H9 (cell line): Measurements from ENCODE around the gene PPA1. TPM values are rescaled to one million over a fixed set of nuclear protein-coding genes. Genes with fewer than 3 reads are reported as not detected.

Experiments used
- DNase-seq: peaks from one replicate; pipeline ENCODE4 v3.0.0-alpha.2; 2017
- H2AFZ ChIP-seq: one replicate; pipeline ENCODE4 v1.6.1; 2013; ENCODE audit warnings: mild to moderate bottlenecking, low read length, control low read depth, moderate library complexity
- H2AK5ac ChIP-seq: 2 replicates; pipeline ENCODE4 v1.6.1; 2013; ENCODE audit warnings: low read length, control low read depth, mixed read lengths; ENCODE audit not compliant: insufficient read length
- H2BK120ac ChIP-seq: one replicate; pipeline ENCODE4 v1.6.1; 2013; ENCODE audit warnings: low read depth, mild to moderate bottlenecking, low read length, control low read depth, inconsistent platforms; ENCODE audit not compliant: poor library complexity, severe bottlenecking
- H2BK12ac ChIP-seq: 2 replicates; pipeline ENCODE4 v1.6.1; 2013; ENCODE audit warnings: low read length, control low read depth, mixed read lengths, low read depth; ENCODE audit not compliant: insufficient read length
- H2BK15ac ChIP-seq: 2 replicates; pipeline ENCODE4 v1.6.1; 2013; ENCODE audit warnings: low read depth, low read length, control low read depth
- H2BK20ac ChIP-seq: one replicate; pipeline ENCODE4 v1.6.1; 2013; ENCODE audit warnings: low read depth, mild to moderate bottlenecking, low read length, control low read depth, inconsistent platforms; ENCODE audit not compliant: poor library complexity, severe bottlenecking
- H2BK5ac ChIP-seq: 2 replicates; pipeline ENCODE4 v1.6.1; 2013; ENCODE audit warnings: low read length, control low read depth, mixed read lengths; ENCODE audit not compliant: insufficient read length
- H3K14ac ChIP-seq: 2 replicates; pipeline ENCODE4 v1.6.1; 2013; ENCODE audit warnings: low read length, control low read depth; ENCODE audit not compliant: insufficient read depth
- H3K18ac ChIP-seq: 2 replicates; pipeline ENCODE4 v1.6.1; 2013; ENCODE audit warnings: low read depth, mild to moderate bottlenecking, mixed read lengths, low read length, control low read depth; ENCODE audit not compliant: insufficient read length
- H3K23ac ChIP-seq: 2 replicates; pipeline ENCODE4 v1.6.1; 2013; ENCODE audit warnings: low read length, control low read depth, mixed read lengths, low read depth; ENCODE audit not compliant: insufficient read length
- H3K23me2 ChIP-seq: 2 replicates; pipeline ENCODE4 v1.6.1; 2013; ENCODE audit warnings: low read depth, mild to moderate bottlenecking, mixed read lengths, low read length, control low read depth; ENCODE audit not compliant: insufficient read length, poor library complexity, severe bottlenecking
- H3K27ac ChIP-seq: 2 replicates; pipeline ENCODE4 v1.5.1; 2013; ENCODE audit warnings: low read length, control low read depth, mixed read lengths, low read depth; ENCODE audit not compliant: insufficient read length
- H3K27me3 ChIP-seq: 2 replicates; pipeline ENCODE4 v1.6.1; 2013; ENCODE audit warnings: low read length, control low read depth, inconsistent platforms; ENCODE audit not compliant: insufficient read depth
- H3K4ac ChIP-seq: 2 replicates; pipeline ENCODE4 v1.6.1; 2013; ENCODE audit warnings: low read depth, mild to moderate bottlenecking, control low read depth, inconsistent platforms, low read length, moderate library complexity
- H3K4me1 ChIP-seq: 2 replicates; pipeline ENCODE4 v1.6.1; 2013; ENCODE audit warnings: low read length, control low read depth, inconsistent platforms; ENCODE audit not compliant: insufficient read depth
- H3K4me2 ChIP-seq: 2 replicates; pipeline ENCODE4 v1.6.1; 2013; ENCODE audit warnings: low read length, control low read depth, mixed read lengths; ENCODE audit not compliant: insufficient read length, insufficient read depth
- H3K56ac ChIP-seq: 2 replicates; pipeline ENCODE4 v1.6.1; 2013; ENCODE audit warnings: low read depth, mild to moderate bottlenecking, mixed read lengths, low read length, control low read depth; ENCODE audit not compliant: insufficient read length
- H3K79me1 ChIP-seq: 2 replicates; pipeline ENCODE4 v1.6.1; 2013; ENCODE audit warnings: low read depth, mild to moderate bottlenecking, moderate library complexity, low read length, control low read depth, inconsistent platforms; ENCODE audit not compliant: insufficient read depth, poor library complexity, severe bottlenecking
- H3K79me2 ChIP-seq: 2 replicates; pipeline ENCODE4 v1.6.1; 2013; ENCODE audit warnings: low read length, control low read depth, inconsistent platforms; ENCODE audit not compliant: insufficient read depth
- H3K9ac ChIP-seq: 2 replicates; pipeline ENCODE4 v1.6.1; 2013; ENCODE audit warnings: low read length, control low read depth, mixed read lengths; ENCODE audit not compliant: insufficient read length; ENCODE audit errors: extremely low read depth
- H3K9me3 ChIP-seq: one replicate; pipeline ENCODE4 v1.6.1; 2013; ENCODE audit warnings: low read depth, low read length, inconsistent platforms; ENCODE audit not compliant: control insufficient read depth
- H3T11ph ChIP-seq: one replicate; pipeline ENCODE4 v1.6.1; 2013; ENCODE audit warnings: mild to moderate bottlenecking, low read length, control low read depth, inconsistent platforms
- H4K20me1 ChIP-seq: one replicate; pipeline ENCODE4 v1.6.1; 2013; ENCODE audit not compliant: control insufficient read depth, insufficient read length, insufficient read depth
- H4K5ac ChIP-seq: 2 replicates; pipeline ENCODE4 v1.6.1; 2013; ENCODE audit warnings: low read depth, mild to moderate bottlenecking, mixed read lengths, low read length, control low read depth; ENCODE audit not compliant: insufficient read length
- H4K8ac ChIP-seq: replicated peaks from 2 replicates; pipeline ENCODE4 v1.6.1; 2013; ENCODE audit warnings: low read length, control low read depth, mixed read lengths, low read depth; ENCODE audit not compliant: insufficient read length
- H4K91ac ChIP-seq: 2 replicates; pipeline ENCODE4 v1.6.1; 2013; ENCODE audit warnings: low read depth, mild to moderate bottlenecking, moderate library complexity, mixed read lengths, low read length, control low read depth; ENCODE audit not compliant: insufficient read length
- H3K27ac Mint-ChIP-seq, 3 experiments: 2 replicates in 2 of 3; 3 replicates in 1 of 3; pipeline ENCODE4 v1.8.0; 2020 to 2021; ENCODE audit warnings: mixed read lengths in 3 of 3, mild to moderate bottlenecking in 1 of 3, moderate library complexity in 1 of 3
- H3K27me3 Mint-ChIP-seq: 2 replicates; pipeline ENCODE4 v1.8.0; 2021; ENCODE audit warnings: low read depth, mild to moderate bottlenecking, moderate library complexity, mixed read lengths
- H3K36me3 Mint-ChIP-seq, 3 experiments: 2 replicates in 2 of 3; 3 replicates in 1 of 3; pipeline ENCODE4 v1.8.0; 2020 to 2021; ENCODE audit warnings: low read depth in 3 of 3, mixed read lengths in 3 of 3; ENCODE audit not compliant: insufficient read depth in 1 of 3
- H3K4me1 Mint-ChIP-seq, 2 experiments: 2 replicates each; pipeline ENCODE4 v1.8.0; 2020; ENCODE audit warnings: mixed read lengths in 2 of 2
- H3K4me3 Mint-ChIP-seq, 2 experiments: 2 replicates in 1 of 2; 3 replicates in 1 of 2; pipeline ENCODE4 v1.8.0; 2020 to 2021; ENCODE audit warnings: mild to moderate bottlenecking in 2 of 2, mixed read lengths in 2 of 2, moderate library complexity in 1 of 2
- H3K9me3 Mint-ChIP-seq, 2 experiments: 2 replicates in 1 of 2; 3 replicates in 1 of 2; pipeline ENCODE4 v1.8.0; 2020; ENCODE audit warnings: mild to moderate bottlenecking in 2 of 2, mixed read lengths in 2 of 2, moderate library complexity in 1 of 2
- WGBS: extraction: QIAGEN DNeasy Blood & Tissue Kit; methylation state at CpG from one replicate; pipeline ENCODE4 v1.1.7; 2013; ENCODE audit warnings: missing lambda C conversion rate, low lambda C conversion rate, mixed read lengths; ENCODE audit not compliant: insufficient read length; ENCODE audit errors: extremely low coverage; 5-methylcytosine and 5-hydroxymethylcytosine counted together
- total RNA-seq: library from RNA; stranded (reverse); gene quantifications from 2 replicates; pipeline ENCODE4 v1.2.1, GENCODE V29; 2021
- TF ChIP-seq, protein P1 (sequence below): fragments of 200-600 bp; sonication (generic); conservative IDR thresholded peaks from 3 replicates; pipeline ENCODE4 v1.8.0; 2021; ENCODE audit warnings: antibody characterized with exemption, mild to moderate bottlenecking

Gene PPA1
- total RNA-seq, 1 experiment from 2014 or later = 115 TPM

- no peaks in the 10 kb centered on the region for H3K9me3 ChIP-seq
- no peak overlapping the region for H2AK5ac ChIP-seq
- H3T11ph ChIP-seq = no peak overlapping the region
- H2AFZ ChIP-seq = no peak overlapping the region
- H4K91ac ChIP-seq = no peak overlapping the region
- no peak overlapping the region for H4K8ac ChIP-seq
- H3K23me2 ChIP-seq = no peaks in the 10 kb centered on the region
- no CpG with 5 or more reads among the region's 3 CpGs for WGBS
- H2BK20ac ChIP-seq = no peak overlapping the region
- H4K20me1 ChIP-seq = no peaks in the 10 kb centered on the region
- no peaks in the 10 kb centered on the region for H3K79me2 ChIP-seq
- no peak for DNase-seq
- Mint-ChIP-seq H3K9me3 (peaks cover 0 to 3% of the 10 kb centered on the region in 2 experiments; a peak in 1 of 5 replicates), H3K27ac (no peak overlapping the region), H3K4me3 (no peak overlapping the region), H3K4me1 (peaks cover 12 to 22% of the 10 kb centered on the region in 2 experiments), H3K36me3 (no peaks in the 10 kb centered on the region), H3K27me3 (peaks cover 14% of the 10 kb centered on the region)
- H3K4ac ChIP-seq = no peak overlapping the region
- H3K56ac ChIP-seq = no peak overlapping the region
- H3K4me1 ChIP-seq = peaks cover 10% of the 10 kb centered on the region
- H3K4me2 ChIP-seq = no peak overlapping the region
- H3K79me1 ChIP-seq = no peaks in the 10 kb centered on the region
- H3K23ac ChIP-seq = no peak overlapping the region
- no peak overlapping the region for H2BK12ac ChIP-seq
- no peak overlapping the region for H3K9ac ChIP-seq
- no peak overlapping the region for H2BK15ac ChIP-seq
- H3K18ac ChIP-seq = no peak overlapping the region
- no peak overlapping the region for H2BK5ac ChIP-seq
- TF ChIP-seq, protein P1, sequence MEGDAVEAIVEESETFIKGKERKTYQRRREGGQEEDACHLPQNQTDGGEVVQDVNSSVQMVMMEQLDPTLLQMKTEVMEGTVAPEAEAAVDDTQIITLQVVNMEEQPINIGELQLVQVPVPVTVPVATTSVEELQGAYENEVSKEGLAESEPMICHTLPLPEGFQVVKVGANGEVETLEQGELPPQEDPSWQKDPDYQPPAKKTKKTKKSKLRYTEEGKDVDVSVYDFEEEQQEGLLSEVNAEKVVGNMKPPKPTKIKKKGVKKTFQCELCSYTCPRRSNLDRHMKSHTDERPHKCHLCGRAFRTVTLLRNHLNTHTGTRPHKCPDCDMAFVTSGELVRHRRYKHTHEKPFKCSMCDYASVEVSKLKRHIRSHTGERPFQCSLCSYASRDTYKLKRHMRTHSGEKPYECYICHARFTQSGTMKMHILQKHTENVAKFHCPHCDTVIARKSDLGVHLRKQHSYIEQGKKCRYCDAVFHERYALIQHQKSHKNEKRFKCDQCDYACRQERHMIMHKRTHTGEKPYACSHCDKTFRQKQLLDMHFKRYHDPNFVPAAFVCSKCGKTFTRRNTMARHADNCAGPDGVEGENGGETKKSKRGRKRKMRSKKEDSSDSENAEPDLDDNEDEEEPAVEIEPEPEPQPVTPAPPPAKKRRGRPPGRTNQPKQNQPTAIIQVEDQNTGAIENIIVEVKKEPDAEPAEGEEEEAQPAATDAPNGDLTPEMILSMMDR = no peak
- H2BK120ac ChIP-seq = no peak overlapping the region
- no peak overlapping the region; the same call in 1 of the 2 replicates for H3K14ac ChIP-seq
- no peak overlapping the region for H4K5ac ChIP-seq
- no peak overlapping the region for H3K27ac ChIP-seq
- H3K27me3 ChIP-seq = no peaks in the 10 kb centered on the region
These were observed 36.5 kb upstream of the PPA1 start for GRCh38 chr10:70269741-70270140.
